DMS153 (cell line): ENCODE data around the gene TRPM2.

ENCODE experiments used
- DNase-seq: peaks from one replicate; lab custom pipeline; 2025; lab: John Stamatoyannopoulos, UW

Gene TRPM2

DNA sequence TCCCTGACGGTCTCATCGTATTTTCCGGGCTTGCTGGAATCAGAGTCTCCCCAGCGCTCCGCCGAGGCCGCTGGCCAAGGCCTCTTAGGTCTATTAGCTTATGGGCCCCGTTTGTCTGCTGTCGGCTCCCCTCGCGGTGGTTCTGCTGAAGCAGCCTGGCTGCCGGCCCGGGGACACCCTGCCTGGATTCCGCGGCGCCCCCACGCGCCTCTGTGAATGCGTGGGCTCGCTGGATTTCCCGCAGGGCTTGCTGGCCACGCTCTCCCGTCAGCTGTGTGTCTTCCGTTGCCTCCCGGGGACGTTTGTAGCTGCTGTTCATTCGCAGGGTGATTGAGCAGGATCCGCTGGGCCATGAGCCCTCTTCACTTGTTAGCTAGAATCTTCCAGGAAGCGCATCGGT lies 110.3 kb downstream of the TRPM2 start:
- no peak for DNase-seq

DNA sequence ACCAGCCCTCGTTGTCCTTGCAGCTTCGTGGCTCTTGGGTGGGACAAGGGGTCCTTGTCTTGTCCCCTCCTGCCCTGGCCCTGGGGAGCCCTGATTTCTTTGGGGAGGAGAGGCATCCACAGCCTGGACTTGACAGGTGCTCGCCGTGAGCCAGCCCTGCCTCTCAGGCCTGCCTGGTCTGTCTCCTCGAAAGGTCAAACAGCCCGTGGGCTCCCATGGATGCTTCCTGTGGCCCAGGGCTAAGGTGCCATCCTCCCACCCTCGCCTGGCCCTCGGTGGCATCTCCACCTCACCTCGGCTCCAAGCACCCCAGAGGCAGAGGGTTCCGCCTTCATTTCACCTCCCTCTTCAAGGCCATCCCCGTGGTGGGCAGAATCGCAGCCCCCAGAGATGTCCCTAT lies 110.9 kb downstream of the TRPM2 start:
- no peak for DNase-seq

DNA sequence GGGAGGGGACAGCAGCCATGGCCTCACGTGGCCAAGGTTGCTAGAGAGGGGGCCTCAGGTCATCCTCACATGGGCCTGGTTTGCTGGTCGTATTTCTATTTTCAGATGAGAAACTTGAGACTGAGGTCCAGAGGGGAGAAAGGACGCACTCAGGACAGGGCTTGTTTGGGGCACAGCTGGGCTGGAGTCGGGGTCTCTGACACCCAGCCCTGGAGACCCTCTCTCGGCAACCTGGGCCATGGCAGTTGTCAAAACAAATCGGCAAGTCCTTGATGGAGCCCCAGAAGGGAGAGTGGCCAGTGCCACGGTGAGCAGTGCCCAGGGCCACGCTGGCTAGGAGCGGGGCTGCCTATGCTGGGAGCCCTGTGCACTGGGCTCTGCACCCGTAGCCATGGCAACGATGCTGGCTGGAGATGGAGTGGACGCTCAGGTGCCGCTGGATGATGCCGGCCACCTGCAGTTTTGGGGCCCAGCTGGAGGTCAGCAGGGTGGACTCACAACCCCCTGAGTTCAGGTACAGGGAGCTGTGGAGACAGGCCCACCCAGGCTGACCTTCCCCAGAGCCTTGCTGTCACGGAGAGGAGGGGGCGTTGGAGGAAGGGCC lies 113.0 kb downstream of the TRPM2 start:
- no peak for DNase-seq

DNA sequence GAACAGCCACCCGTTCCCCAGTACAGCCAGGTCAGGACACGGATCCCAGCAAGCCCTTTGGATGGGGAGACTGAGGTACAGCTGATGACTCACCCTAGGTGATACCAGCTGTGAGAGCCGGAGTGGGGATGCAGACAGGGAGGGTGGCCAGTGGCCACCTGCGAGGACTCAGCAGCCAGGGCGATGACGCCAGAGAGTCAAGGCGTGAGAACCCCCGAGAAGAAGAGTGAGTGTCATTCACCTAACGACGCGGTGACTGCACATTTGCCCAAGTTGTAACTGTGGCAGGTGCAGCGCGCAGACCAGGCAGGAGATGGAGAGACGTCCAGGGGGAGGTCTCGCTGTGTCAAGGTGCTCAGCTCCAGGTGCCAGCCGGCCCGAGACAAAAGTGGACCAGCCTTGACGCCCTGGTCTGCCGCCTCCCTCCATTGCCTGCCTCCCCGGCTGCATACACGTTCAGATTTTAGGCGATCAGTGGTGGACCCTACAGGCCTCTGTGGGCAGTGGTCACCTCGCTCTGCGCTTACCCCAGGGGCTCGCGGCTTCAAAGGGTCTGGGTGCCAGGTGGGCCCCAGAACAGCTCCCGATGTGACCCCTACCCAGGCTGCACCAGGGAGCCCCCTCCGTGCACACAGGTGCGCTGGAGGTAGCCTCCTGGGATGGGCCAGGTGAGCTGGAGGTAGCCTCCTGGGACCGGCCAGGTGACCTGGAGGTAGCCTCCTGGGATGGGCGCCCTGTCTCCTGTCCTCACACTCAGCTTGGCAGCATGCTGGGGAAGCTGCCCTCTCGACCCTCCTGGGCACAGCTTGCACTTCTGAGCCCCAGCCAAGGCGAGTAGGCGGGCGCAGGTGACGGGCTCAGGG lies 113.8 kb downstream of the TRPM2 start:
- no peak for DNase-seq

DNA sequence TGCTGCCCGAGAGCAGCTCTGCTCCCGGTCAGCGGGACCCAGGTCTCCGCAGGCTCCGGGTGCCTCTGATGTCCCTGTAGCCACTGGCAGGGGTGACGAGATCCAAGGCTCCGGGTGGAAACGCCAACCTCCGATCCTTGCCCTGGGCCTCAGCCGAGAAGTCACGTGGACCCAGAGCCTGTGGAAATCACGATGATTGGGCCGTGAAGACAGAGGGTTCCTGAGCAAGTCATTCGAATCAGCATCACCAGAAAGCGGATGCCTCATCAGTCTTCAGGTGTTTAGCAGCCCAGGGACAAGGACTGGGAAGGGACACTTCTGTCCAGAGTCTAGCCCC lies 114.4 kb downstream of the TRPM2 start:
- DNase-seq = no peak

DNA sequence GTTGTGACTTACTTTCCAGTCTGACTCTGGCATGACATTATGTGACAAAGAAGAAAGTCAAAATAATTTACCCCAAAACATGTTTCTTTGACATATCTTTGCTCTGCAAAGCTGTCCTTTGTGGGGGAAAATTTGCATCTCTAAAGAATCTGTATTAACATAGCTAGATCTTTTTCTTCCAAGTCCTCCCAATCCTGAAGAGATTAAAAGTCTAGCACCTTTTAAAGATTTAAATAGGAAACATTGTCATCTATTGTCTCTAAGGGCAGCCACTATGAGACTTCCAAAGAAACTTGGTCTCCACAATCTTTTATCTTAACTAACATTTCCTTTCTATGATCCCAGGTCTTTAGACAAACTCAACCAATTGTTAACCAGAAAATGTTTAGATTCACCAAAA lies 117.9 kb downstream of the TRPM2 start:
- no peak for DNase-seq

DNA sequence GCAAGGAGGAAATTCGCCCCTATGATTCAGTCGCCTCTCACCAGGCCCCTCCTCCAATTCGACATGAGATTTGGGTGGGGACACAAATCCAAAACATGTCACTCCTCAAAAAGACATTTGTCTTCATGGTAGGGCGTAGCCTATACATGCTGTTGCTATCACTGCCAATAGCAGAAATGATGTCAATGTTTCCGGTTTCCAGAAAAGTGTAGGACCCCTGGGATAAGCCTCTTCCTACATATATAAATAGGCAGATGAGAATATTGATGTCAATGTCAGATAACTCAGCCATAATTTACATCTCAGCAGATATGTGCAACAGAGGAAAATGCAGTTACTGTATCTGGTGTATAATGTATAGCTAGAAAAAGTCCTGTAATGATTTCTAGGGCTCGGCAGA lies 118.6 kb downstream of the TRPM2 start:
- DNase-seq = no peak

DNA sequence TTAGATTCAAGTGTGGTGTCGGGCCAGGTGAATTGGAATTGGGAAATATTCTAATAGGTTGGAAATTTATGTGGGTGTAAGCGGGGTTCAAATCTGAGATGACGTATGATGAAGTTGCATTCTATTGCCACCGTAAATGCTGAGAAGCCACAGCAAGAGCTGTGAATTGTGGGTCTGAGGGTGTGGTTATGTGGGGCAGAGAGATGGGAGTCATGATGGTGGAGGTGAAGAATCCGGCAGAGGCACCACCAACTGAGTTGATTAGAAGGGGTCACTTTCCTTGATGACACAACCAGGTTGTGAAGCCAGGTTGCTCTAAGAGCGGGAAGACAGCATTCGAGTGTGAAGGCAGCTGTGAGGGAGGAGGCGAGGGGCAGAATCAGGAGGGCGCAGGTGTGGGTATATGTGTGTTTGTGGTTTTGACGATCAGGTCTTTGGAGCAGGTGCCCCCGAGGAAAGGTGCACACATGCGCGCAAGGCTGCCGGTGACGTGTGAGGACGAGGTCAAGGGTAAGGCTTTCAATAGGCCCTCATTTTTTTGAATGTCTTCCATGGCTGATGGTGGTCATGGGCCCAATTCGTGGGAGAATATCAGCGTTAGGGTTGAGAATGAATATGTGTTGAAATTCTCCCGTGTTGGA lies 120.6 kb downstream of the TRPM2 start:
- no peak for DNase-seq

DNA sequence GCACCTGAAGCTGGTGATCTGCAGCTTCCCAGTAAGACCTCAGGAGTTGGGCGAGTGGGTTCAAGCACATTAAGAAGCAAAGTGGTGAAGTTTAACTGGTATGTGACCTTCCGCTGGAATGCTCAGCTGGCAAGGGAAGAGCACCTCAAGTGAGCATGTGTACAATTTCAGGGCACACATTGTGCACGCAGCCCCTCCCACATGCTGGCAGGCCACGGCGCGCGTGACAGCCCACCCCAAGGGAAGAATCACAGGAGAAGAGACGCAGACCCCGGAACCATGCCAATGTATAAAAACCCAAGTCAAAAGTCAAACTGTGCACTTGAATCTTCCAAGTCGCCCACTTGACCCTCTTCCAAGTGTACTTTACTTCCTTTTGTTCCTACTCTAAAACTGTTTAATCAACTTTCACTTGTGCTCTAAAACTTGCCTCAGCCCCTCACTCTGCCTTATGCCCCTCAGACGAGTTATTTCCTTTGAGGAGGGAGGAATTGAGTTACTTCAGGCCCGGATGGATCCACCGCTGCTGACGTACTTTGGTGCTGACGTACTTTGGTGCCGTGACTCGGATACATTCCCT lies 121.9 kb downstream of the TRPM2 start:
- no peak for DNase-seq

DNA sequence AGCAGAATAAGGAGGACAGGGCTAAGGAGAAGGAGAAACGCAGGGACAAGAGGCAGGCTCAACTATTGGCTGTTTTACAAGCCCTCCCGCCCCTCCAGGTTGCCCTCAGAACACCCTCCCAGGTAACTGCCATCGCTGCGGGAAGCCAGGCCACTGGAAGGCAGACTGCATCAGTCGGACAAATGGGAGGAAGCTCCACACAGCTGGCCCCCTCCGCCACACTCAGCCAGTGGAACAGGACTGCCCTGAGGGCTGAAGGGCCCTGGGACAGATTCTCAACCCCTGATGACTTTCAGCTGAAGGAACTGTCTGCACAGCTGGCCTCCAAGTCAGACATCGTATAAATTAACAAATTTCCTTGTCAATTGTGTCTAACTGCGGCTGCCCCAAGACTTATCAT lies 123.7 kb downstream of the TRPM2 start:
- DNase-seq = no peak

DNA sequence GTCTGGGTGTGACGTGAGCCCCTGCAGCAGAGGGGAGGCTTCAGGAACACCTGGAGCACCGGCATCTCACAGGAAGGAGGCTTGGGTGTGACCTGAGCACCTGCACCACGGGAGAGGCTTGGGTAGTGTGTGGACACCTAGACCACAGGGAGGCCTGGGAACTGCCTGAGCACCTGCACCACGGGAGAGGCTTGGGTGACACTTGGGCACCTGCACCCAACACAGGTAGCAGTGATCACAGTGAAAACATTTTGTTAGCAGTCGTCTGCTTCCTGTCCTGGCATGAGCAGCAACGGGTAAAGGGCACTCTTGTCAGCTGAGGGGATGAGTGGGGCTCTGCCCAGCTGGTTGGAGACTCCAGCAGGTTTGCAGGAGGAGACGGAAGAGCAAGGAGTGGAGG lies 124.3 kb downstream of the TRPM2 start:
- no peak for DNase-seq

DNA sequence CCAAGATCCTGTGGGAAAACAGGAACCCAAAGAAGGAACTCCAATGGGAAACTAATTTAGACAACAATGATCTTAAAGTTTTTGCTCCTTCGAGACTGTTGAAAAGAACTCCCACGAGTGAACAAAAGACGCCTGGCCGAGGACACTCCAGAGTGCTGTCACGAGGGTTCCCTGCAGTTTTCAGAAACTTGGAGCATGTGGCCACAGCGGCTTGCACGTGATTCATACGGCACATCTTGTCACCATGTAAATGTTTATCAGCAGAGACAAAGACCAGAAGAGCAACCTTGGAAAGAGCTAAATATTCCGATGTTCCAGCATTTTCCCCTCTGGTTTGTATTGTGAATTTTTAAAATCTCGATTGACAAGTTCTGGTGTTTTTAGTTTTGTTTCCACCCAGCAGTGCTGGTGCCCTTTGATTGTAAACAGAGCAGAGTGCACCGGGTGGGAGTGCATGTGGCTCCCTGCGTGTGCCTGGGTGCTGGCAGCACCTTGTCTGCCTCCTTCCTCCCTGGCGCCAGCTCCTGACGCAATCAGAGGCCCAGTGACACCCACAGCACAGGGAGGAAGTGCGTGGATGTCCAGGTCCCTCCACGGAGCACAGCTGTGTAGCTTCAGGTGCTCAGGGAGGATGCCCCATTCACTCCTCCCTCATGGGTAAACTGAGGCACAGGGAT lies 124.8 kb downstream of the TRPM2 start:
- DNase-seq = no peak

DNA sequence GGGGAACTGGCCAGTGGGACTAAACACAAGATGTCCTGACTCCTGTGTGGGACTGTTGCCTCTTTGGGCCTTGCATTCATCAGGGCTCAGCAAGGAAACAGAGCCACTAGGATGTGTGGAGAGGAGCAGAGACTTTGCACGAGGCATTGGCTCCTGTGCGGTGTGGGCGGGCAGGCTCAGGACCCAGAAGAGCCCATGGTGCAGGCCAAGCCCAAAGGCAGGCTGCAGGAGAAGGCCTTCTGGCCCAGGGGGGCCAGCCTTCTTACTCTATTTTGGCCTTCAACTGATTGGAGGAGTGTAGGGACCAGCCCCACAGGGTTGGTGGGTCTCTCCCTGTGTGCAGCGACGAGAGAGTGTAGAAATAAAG lies 125.4 kb downstream of the TRPM2 start:
- no peak for DNase-seq

DNA sequence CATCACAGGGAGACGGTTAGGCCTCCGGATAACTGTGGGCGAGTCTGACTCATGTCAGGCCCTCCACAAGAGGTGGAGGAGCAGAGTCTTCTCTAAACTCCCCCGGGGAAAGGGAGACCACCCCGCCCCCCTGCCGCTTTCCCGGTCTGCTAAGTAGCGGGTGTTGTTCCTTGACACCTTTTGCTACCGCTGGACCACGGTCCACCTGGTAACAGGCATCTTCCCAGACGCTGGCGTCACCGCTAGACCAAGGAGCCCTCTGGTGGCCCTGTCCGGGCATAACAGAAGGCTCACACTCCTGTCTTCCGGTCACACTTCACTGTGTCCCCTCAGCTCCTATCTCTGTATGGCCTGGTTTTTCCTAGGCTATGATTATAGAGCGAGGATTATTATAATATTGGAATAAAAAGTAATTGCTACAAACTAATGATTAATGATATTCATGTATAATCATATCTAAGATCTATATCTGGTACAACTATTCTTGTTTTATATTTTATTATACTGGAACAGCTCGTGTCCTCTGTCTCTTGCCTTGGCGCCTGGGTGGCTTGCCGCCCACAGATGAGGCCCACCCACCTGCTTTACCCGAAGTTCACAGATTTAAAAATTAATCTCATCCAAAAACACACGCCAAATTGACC lies 126.3 kb downstream of the TRPM2 start:
- peak; percentile 5 for DNase-seq

DNA sequence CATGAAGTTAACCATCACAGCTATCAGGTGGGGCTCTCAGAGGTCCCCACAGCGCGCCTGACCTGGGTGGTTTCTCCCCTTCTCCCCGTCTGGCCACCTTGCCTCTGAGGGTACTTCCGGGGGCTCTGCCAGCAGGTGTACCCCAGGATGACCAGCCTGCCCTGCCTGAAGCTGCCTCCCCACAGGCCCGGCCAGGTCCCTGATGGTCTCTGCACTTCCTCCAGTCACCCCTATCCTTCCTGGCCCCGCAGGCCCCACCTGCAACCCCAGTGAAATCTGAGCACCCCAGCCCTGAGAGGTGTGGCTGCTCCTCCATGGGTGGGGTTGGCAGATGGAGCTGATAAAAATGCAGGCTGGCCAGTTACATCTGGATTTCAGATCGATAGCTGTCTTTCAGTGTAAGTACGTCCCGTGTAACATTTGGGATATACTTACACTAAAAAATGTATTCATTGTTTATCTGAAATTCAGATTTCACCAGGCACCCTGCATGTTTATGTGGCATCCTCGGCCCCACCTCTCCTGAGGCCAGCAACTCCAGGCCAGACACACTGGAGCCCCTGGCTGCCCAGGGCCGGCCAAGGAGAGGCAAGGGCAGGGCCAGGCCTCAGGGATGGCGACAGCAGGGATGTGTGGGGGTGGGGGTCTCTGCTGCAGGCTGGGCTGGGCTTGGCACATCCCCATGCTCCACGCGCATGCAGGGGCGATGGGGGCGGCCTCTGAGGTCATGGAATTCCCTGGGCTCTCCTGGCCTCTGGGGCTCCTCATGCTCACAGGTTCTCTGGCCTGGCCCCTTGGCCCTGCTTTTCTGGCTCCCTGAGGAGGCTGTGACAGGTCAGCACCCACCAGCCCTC lies 127.0 kb downstream of the TRPM2 start:
- no peak for DNase-seq

DNA sequence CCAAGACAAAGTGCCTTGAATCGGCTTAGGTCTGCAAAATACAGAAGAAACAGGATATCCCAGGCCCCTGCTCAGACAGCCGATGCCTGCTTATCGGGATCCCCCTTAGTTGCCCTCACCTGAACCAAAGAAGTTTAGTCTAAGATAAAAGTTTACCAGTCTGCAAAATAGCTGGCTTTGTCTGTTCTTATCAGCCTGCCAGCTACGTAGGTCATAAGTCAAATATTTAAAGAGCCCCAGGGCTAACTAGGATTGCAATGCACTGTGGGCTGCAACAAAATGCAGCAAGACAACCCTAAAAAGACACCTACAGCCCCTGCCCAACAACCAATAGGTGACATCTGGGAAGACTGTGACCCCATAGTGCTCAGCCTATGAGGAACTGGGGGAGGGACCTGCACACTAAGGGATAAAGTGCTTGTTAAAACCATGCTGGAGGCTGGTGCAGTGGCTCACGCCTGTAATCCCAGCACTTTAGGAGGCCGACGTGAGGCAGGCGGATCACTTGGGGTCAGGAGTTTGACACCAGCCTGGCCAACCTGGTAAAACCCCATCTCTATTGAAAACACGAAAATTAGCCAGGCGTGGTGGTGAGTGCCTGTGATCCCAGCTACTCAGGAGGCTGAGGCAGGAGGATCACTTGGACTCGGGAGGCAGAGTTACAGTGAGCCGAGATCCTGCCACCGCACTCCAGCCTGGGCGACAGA lies 129.3 kb downstream of the TRPM2 start:
- no peak for DNase-seq

DNA sequence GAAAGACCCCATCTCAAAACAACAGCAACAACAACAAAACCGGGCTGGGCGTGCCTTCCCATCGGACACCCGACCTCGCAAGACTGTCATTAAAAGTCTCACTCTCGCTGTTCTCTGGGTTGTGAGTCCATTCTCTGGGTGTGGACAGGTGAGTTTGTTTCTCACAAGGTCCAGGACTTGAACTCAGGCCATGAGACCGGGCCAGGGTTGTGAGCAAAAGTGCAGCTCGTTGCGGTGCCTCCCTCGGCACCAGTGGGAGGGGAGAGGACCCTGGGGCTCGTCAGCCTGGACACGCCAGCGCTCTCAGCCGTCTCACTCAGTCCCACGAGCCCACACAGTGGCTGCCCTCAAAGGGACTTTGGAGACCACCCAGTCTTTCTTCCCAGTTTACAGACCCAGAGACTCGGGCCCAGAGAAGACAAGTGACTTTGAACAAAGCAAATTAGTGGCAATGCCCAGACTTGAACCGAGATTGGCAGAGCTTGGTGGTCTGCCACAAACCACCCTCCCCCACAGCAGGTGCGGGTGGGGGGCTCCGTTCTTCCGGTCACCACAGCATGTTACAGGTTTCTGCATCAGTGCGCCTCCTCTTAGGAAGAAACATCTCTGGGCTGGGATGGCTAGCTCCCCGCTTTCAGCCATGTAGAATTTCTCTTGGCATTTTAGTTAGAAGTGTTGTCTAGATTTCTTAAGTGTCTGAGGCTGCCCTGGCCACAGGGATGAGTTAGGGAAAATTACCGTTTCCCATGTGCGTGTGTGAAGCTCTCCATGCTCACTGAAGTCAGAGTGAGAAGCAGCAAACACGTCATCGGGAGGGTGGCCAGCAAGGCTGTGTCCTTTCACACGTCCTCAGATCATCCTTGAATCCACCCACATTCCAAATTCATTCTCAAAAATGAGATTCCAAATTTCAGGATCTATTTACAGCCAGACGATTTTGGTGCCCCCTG lies 130.1 kb downstream of the TRPM2 start:
- no peak for DNase-seq

DNA sequence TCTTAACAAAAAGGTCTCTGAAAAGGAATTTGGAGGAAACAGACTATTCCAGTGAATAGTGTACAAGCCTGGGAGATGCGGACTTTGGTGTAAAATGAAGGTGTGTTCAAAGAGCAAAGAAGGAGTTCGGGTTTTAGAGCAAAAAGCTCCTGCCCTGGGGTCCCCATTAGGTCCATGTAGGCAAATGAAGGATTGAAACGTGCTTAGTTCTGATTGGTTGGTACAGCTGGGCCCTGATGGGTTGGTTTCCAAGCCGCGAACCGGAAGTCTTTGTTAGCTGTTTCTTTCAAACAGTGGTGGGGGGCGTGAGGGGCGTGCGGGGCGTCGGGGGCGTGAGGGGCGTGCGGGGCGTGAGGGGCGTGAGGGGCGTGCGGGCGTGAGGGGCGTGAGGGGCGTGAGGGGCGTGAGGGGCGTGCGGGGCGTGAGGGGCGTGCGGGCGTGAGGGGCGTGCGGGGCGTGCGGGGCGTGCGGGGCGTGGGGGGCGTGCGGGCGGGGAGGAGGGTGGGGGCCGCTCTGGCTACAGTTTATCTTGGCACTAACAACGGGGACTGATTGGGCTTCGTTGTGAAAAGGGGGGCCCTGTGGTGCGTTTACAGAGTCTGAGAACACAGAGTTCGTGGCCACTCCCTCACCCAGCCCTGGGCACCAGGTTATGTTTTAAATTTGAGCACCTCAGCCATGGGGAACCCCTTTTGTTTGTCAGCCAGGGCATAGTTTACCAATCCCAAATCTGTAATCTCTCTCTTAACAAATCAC lies 131.3 kb downstream of the TRPM2 start:
- DNase-seq = no peak
